Gastroesophageal sphincter (tissue), 4 donors: ENCODE data around the gene CTNNA2. TPM values are rescaled to one million over a fixed set of nuclear protein-coding genes. Genes with fewer than 3 reads are reported as not detected.

ENCODE experiments used
- ATAC-seq: fragments of 150-250 bp; one replicate; pipeline ENCODE4 v1.9.1; 2016; ENCODE audit warnings: mild to moderate bottlenecking, moderate library complexity
- H3K27ac ChIP-seq, 4 donors: fragments of 200-600 bp; sonication (generic) in 3 of 4; 1 replicate in 3 of 4; 2 replicates in 1 of 4; pipeline ENCODE4 v1.5.1; 2016 to 2019
- H3K27me3 ChIP-seq: fragments of 200-600 bp; sonication (generic); one replicate; pipeline ENCODE4 v1.5.1; 2019
- H3K36me3 ChIP-seq, 2 donors: fragments of 200-600 bp; sonication (generic); one replicate each; pipeline ENCODE4 v1.5.1; 2019; ENCODE audit warnings: control low read depth in 1 of 2
- H3K4me1 ChIP-seq, 3 donors: fragments of 200-600 bp; sonication (generic); 1 replicate in 2 of 3; 2 replicates in 1 of 3; pipeline ENCODE4 v1.5.1; 2016 to 2019; ENCODE audit warnings: control low read depth in 2 of 3
- H3K4me3 ChIP-seq, 2 donors: fragments of 200-600 bp; sonication (generic); one replicate each; pipeline ENCODE4 v1.5.1; 2019; ENCODE audit warnings: mild to moderate bottlenecking in 1 of 2, moderate library complexity in 1 of 2
- H3K9me3 ChIP-seq, 3 donors: fragments of 200-600 bp; sonication (generic); one replicate each; pipeline ENCODE4 v1.5.1; 2017 to 2019; ENCODE audit warnings: control low read depth in 2 of 3
- EP300 ChIP-seq: sonication (generic); formaldehyde crosslinking; IDR thresholded peaks from one replicate; pipeline ENCODE4 v1.6.1; 2017; ENCODE audit warnings: antibody characterized with exemption, mild to moderate bottlenecking
- POLR2A ChIP-seq, 2 donors: fragments of 450-650 bp; IDR thresholded peaks; one replicate each; pipeline ENCODE4 v1.6.1; 2017; ENCODE audit warnings: antibody characterized with exemption in 2 of 2, mild to moderate bottlenecking in 2 of 2, moderate library complexity in 1 of 2
- POLR2AphosphoS5 ChIP-seq: sonication (generic); formaldehyde crosslinking; IDR thresholded peaks from one replicate; pipeline ENCODE4 v1.6.1; 2017; ENCODE audit warnings: antibody characterized with exemption
- WGBS, 2 donors: methylation state at CpG; one replicate each; pipeline ENCODE4 v1.1.5; 2018; ENCODE audit warnings: low coverage in 1 of 2; 5-methylcytosine and 5-hydroxymethylcytosine counted together
- total RNA-seq, 4 donors: library from RNA; depleted of rRNA; stranded (reverse); fragments of >200 nt; gene quantifications; one replicate each; pipeline ENCODE4 v1.1.0, GENCODE V29; 2016
- TF ChIP-seq, protein P1 (sequence below), 4 experiments: fragments of 200-600 bp in 2 of 4; fragments of 450-650 bp in 2 of 4; sonication (generic) in 1 of 4; IDR thresholded peaks; one replicate each; pipeline ENCODE4 v1.5.1; 2017 to 2019; ENCODE audit warnings: antibody characterized with exemption in 4 of 4, mild to moderate bottlenecking in 2 of 4, moderate library complexity in 2 of 4

The CTNNA2 gene
- total RNA-seq, 4 donors from 2014 or later, result 0.15 to 4.2 (median 0.68) TPM

DNA sequence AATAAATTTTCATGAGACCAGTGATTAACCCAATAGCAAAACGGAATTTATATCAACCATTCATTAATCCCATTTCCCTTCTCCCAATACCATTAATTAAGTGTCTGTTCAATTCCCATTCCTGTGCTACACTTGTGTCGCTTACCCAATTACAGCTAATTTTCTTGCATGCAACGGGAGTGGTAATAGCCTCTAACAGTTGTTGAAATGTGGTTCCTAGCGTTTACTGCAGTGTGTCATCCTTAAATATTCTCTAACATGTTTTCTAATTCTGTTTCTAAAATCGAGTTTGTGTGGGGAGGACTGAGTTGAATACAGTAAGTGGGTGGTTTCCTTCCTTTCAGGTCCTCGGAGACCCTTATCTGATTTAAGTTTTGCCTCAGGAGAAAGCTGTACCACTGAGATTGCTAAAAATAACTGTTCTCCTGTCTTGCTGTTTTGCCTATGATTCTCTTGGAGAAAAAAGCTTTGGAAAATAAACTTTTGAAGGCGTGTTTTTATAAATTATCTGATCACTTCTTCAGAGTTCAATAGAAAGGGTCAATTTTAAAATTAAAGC, 851.0 kb downstream of the CTNNA2 start:
- no peak overlapping the region for H3K4me3 ChIP-seq
- ATAC-seq, result no peak
- 22 to 38% methylated on average over 7 of the region's 7 CpGs for WGBS, 2 donors
- no peak overlapping the region for H3K27ac ChIP-seq
- H3K9me3 ChIP-seq, result no peaks in the 10 kb centered on the region
- H3K36me3 ChIP-seq, result no peaks in the 10 kb centered on the region
- no peaks in the 10 kb centered on the region for H3K27me3 ChIP-seq
- TF ChIP-seq, protein P1, sequence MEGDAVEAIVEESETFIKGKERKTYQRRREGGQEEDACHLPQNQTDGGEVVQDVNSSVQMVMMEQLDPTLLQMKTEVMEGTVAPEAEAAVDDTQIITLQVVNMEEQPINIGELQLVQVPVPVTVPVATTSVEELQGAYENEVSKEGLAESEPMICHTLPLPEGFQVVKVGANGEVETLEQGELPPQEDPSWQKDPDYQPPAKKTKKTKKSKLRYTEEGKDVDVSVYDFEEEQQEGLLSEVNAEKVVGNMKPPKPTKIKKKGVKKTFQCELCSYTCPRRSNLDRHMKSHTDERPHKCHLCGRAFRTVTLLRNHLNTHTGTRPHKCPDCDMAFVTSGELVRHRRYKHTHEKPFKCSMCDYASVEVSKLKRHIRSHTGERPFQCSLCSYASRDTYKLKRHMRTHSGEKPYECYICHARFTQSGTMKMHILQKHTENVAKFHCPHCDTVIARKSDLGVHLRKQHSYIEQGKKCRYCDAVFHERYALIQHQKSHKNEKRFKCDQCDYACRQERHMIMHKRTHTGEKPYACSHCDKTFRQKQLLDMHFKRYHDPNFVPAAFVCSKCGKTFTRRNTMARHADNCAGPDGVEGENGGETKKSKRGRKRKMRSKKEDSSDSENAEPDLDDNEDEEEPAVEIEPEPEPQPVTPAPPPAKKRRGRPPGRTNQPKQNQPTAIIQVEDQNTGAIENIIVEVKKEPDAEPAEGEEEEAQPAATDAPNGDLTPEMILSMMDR (IDR thresholded peaks at IDR 0.05), result no peak
- TF ChIP-seq POLR2AphosphoS5, result no peak
- no peak for TF ChIP-seq POLR2A (IDR thresholded peaks at IDR 0.05)
- no peak for TF ChIP-seq EP300
- peaks cover 0 to 7% (median 0%) of the 10 kb centered on the region in 3 donors for H3K4me1 ChIP-seq

DNA sequence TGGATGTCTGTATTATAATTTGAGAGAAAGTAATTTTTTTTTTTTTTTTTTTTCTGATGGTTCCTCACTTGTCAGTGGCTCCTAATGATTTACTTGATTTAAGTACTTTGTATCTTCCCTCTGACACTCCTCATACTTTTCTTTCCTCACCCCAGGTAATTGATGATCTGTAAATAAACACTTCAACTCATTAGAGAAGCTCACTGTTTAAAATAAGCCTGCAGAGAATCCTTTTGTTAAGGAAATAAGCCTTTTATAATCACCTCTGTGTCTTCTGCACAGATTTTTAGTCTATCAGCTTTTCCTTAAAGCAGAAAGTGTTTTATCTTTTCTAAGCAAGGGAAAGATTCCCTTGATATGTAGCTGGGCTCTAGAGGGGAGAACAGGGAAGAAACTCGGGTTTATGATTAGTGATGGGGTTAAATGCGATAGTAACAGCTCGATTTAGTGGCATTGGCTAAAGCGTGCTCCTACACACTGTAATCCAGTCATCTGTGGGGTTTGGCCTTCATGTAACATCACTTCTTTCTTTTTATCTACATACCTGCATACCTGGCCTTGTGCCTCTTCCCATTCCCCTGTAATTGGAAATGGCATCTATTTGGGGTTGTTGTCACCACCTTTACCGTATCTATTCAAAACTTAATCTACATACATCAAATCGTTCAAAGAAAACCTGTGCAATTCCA, 851.8 kb downstream of the CTNNA2 start:
- Histone ChIP-seq H3K27ac (no peak overlapping the region), H3K9me3 (no peaks in the 10 kb centered on the region), H3K4me1 (peaks cover 0 to 7% (median 0%) of the 10 kb centered on the region in 3 donors), H3K4me3 (no peak overlapping the region), H3K36me3 (no peaks in the 10 kb centered on the region), H3K27me3 (no peaks in the 10 kb centered on the region)
- ATAC-seq, result no peak
- WGBS, 2 donors, result 59 to 68% methylated on average over 6 of the region's 6 CpGs
- TF ChIP-seq, protein P1 (IDR thresholded peaks at IDR 0.05), result no peak
- TF ChIP-seq POLR2AphosphoS5, result no peak

- peaks cover 0 to 7% (median 0%) of the 10 kb centered on the region in 3 donors for H3K4me1 ChIP-seq
- TF ChIP-seq, protein P1 (IDR thresholded peaks at IDR 0.05), result no peak
- TF ChIP-seq EP300, result no peak
- no peak for TF ChIP-seq POLR2A (IDR thresholded peaks at IDR 0.05)
- TF ChIP-seq POLR2AphosphoS5, result no peak
- no peak overlapping the region for H3K27ac ChIP-seq
- no peaks in the 10 kb centered on the region for H3K36me3 ChIP-seq
- 43 to 74% methylated on average over 3 of the region's 3 CpGs for WGBS, 2 donors
- ATAC-seq, result no peak
- no peaks in the 10 kb centered on the region for H3K9me3 ChIP-seq
- no peak overlapping the region for H3K4me3 ChIP-seq
- no peaks in the 10 kb centered on the region for H3K27me3 ChIP-seq
These were observed 852.9 kb downstream of the CTNNA2 start for GRCh38 chr2:80365762-80366161.

DNA sequence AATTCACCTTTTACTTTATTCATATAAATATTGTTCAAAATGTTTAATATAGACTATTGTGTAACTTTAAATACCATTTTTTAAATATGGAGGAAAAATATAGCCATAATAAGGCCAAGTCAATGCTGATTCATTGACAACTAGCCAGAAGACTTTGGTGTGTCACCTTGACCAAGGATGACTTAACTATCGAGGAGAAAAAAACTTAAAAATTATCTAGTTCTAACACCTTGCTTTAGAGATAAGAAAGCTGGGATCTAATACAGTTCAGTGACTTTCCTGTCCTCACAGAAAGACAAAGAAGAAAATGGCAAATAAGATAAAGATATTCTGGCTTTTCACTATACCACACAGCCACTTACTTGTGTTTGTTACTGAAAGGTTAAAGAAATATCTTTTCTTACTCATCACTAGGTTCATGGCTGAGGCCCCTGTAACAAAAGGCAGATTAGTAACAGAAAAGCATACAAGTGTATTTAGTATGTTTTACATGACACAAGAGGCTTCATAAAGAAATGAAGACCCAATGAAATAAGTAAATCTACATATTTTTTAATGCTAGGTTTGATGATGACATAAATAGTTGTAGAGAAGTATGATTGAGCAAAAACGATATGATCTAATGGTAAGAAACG, 857.6 kb downstream of the CTNNA2 start:
- Histone ChIP-seq H3K27ac (no peak overlapping the region), H3K9me3 (no peaks in the 10 kb centered on the region), H3K36me3 (no peaks in the 10 kb centered on the region), H3K4me1 (no peaks in the 10 kb centered on the region), H3K4me3 (no peak overlapping the region), H3K27me3 (no peaks in the 10 kb centered on the region)
- TF ChIP-seq POLR2AphosphoS5 (no peak), EP300 (no peak), POLR2A (IDR thresholded peaks at IDR 0.05) (no peak)
- TF ChIP-seq, protein P1 (IDR thresholded peaks at IDR 0.05), result no peak
- WGBS, 2 donors, result 82 to 87% methylated on average over 3 of the region's 3 CpGs
- ATAC-seq, result no peak

- no peak for ATAC-seq
- Histone ChIP-seq H3K9me3 (no peaks in the 10 kb centered on the region), H3K27me3 (no peaks in the 10 kb centered on the region), H3K4me3 (no peak overlapping the region), H3K4me1 (no peaks in the 10 kb centered on the region), H3K27ac (no peak overlapping the region), H3K36me3 (no peaks in the 10 kb centered on the region)
- TF ChIP-seq EP300 (no peak), POLR2AphosphoS5 (no peak), POLR2A (IDR thresholded peaks at IDR 0.05) (no peak)
- TF ChIP-seq, protein P1 (IDR thresholded peaks at IDR 0.05), result no peak
- WGBS, 2 donors, result 91 to 100% methylated on average over 3 of the region's 3 CpGs
These were observed 861.3 kb downstream of the CTNNA2 start for GRCh38 chr2:80374105-80374504.
